Medulla oblongata (tissue), 1 donor: ENCODE measurements around the gene SND1.
A peak's percentile ranks its signal among the peaks of the same experiment; 100 is the strongest.

Experiments used
- DNase-seq: peaks from one replicate; pipeline ENCODE4 v3.0.0-alpha.2; 2015; ENCODE audit errors: extremely low spot score

The SND1 gene

GRCh38 chr7:127683776-127684681 is 32.0 kb downstream of the SND1 start:
- DNase-seq, result no peak

GRCh38 chr7:127689194-127689772 is 37.3 kb downstream of the SND1 start:
- DNase-seq, result no peak

- DNase-seq, result no peak
Observed at GRCh38 chr7:127690337-127690736, 38.3 kb downstream of the SND1 start.

GRCh38 chr7:127690806-127691205 is 38.8 kb downstream of the SND1 start:
- DNase-seq, result no peak

GRCh38 chr7:127692200-127692599 is 40.2 kb downstream of the SND1 start:
- no peak for DNase-seq

- DNase-seq, result no peak
Observed at GRCh38 chr7:127699853-127700252, 47.9 kb downstream of the SND1 start.

- no peak for DNase-seq
Observed at GRCh38 chr7:127702052-127702652, 50.2 kb downstream of the SND1 start.

GRCh38 chr7:127702938-127703337 is 50.9 kb downstream of the SND1 start:
- no peak for DNase-seq

GRCh38 chr7:127704211-127704610 is 52.2 kb downstream of the SND1 start:
- no peak for DNase-seq

- DNase-seq, result no peak
Observed at GRCh38 chr7:127705461-127705959, 53.5 kb downstream of the SND1 start.

GRCh38 chr7:127706766-127707165 is 54.8 kb downstream of the SND1 start:
- DNase-seq, result no peak

GRCh38 chr7:127708201-127708600 is 56.2 kb downstream of the SND1 start:
- no peak for DNase-seq

GRCh38 chr7:127708788-127709187 is 56.8 kb downstream of the SND1 start:
- DNase-seq, result peak; percentile 97

- no peak for DNase-seq
Observed at GRCh38 chr7:127710635-127711034, 58.6 kb downstream of the SND1 start.

- no peak for DNase-seq
Observed at GRCh38 chr7:127711872-127712271, 59.9 kb downstream of the SND1 start.

- DNase-seq, result no peak
Observed at GRCh38 chr7:127713006-127713405, 61.0 kb downstream of the SND1 start.

- no peak for DNase-seq
Observed at GRCh38 chr7:127713758-127714157, 61.8 kb downstream of the SND1 start.

GRCh38 chr7:127715272-127715671 is 63.3 kb downstream of the SND1 start:
- DNase-seq, result no peak

GRCh38 chr7:127715901-127716300 is 63.9 kb downstream of the SND1 start:
- no peak for DNase-seq

- DNase-seq, result no peak
Observed at GRCh38 chr7:127717502-127718339, 65.7 kb downstream of the SND1 start.

GRCh38 chr7:127718340-127718679 is 66.3 kb downstream of the SND1 start:
- no peak for DNase-seq

- DNase-seq, result no peak
Observed at GRCh38 chr7:127726476-127726875, 74.5 kb downstream of the SND1 start.
